PC-9 (cell line): ENCODE data around the gene FJX1.

Experiments
- EZH2 ChIP-seq: fragments of 200-600 bp; sonication (generic); IDR thresholded peaks from 2 replicates; pipeline ENCODE4 v1.8.0; 2017; ENCODE audit warnings: antibody characterized with exemption, low read depth
- TF ChIP-seq, protein P1 (sequence below): fragments of 200-600 bp; sonication (generic); conservative IDR thresholded peaks from 2 replicates; pipeline ENCODE4 v1.6.1; 2017; ENCODE audit warnings: mixed run types, antibody characterized with exemption, mild to moderate bottlenecking, moderate library complexity

DNA sequence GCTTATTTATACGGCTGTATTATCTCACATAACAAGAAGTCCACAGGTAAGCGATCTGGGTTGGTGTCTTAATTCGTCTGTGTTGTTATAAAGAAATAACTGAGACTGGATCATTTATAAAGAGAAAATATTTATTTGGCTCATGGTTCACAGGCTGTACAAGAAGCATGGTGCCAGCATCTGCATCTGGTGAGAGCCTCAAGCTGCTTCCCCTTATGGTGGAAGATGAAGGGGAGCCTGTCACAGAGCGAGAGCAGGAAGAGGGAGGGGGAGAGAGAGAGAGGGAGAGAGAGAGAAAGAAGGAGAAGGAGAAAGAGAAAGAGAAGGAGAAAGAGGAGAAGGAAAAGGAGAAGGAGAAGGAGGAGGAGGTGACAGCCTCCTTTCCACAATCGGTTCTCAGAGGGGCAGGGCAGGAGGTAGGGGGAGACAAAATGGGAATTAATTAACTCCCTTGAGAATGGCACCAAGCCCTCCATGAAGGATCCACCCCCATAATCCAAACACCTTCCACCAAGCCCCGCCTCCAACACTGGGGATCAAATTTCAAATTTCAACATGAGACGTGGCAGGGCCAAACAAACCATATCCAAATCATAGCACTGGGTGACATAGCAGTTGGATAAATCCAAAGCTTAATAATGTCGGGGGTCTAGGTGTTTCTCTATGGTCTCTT lies 29.3 kb downstream of the FJX1 start:
- TF ChIP-seq EZH2: no peak
- TF ChIP-seq, protein P1, sequence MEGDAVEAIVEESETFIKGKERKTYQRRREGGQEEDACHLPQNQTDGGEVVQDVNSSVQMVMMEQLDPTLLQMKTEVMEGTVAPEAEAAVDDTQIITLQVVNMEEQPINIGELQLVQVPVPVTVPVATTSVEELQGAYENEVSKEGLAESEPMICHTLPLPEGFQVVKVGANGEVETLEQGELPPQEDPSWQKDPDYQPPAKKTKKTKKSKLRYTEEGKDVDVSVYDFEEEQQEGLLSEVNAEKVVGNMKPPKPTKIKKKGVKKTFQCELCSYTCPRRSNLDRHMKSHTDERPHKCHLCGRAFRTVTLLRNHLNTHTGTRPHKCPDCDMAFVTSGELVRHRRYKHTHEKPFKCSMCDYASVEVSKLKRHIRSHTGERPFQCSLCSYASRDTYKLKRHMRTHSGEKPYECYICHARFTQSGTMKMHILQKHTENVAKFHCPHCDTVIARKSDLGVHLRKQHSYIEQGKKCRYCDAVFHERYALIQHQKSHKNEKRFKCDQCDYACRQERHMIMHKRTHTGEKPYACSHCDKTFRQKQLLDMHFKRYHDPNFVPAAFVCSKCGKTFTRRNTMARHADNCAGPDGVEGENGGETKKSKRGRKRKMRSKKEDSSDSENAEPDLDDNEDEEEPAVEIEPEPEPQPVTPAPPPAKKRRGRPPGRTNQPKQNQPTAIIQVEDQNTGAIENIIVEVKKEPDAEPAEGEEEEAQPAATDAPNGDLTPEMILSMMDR: no peak
